GM11168 (cell line): ENCODE data around the gene NCCRP1.
"Not testable (repeated sequence)": the region's sequence is repeated elsewhere in the genome, so short reads cannot be mapped to it uniquely, and the experiment has no call there.

Experiments
- in situ Hi-C: fragments of 300-500 bp; cut with MboI; formaldehyde crosslinking; loops from one replicate; pipeline ENCODE4 v1.12.0; 2022; ENCODE audit warnings: low sequenced_read_pairs; ENCODE audit not compliant: unreplicated experiment

NCCRP1 gene

GRCh38 chr19:39203372-39204341 lies 6.9 kb downstream of the NCCRP1 start, which contains the start of gene SYCN:
Gene SYCN, minus strand, starts transcription at chr19:39204263. Its CDS starts 9 bp downstream, at chr19:39204254.
- in situ Hi-C loops: no loop called here

- in situ Hi-C loops: no loop called here
Observed at GRCh38 chr19:39205449-39205764, 8.6 kb downstream of the NCCRP1 start.

GRCh38 chr19:39206122-39206521 lies 9.4 kb downstream of the NCCRP1 start:
- in situ Hi-C loops: no loop called here

- in situ Hi-C loops: no loop called here
Observed at GRCh38 chr19:39207293-39207836, 10.6 kb downstream of the NCCRP1 start.

GRCh38 chr19:39208175-39208795 lies 11.5 kb downstream of the NCCRP1 start:
- in situ Hi-C loops: no loop called here

GRCh38 chr19:39209196-39209595 lies 12.4 kb downstream of the NCCRP1 start:
- in situ Hi-C loops: no loop called here

GRCh38 chr19:39211731-39212374 lies 15.1 kb downstream of the NCCRP1 start:
- in situ Hi-C loops: no loop called here

GRCh38 chr19:39212375-39212742 lies 15.6 kb downstream of the NCCRP1 start:
- in situ Hi-C loops: no loop called here

- in situ Hi-C loops: not testable (repeated sequence)
Observed at GRCh38 chr19:39215323-39215722, 18.6 kb downstream of the NCCRP1 start.

GRCh38 chr19:39217094-39217493 lies 20.3 kb downstream of the NCCRP1 start:
- in situ Hi-C loops: no loop called here

GRCh38 chr19:39218230-39219007 lies 21.7 kb downstream of the NCCRP1 start:
- in situ Hi-C loops: no loop called here

GRCh38 chr19:39219108-39219507 lies 22.3 kb downstream of the NCCRP1 start:
- in situ Hi-C loops: not testable (repeated sequence)

GRCh38 chr19:39223703-39224279 lies 27.0 kb downstream of the NCCRP1 start:
- in situ Hi-C loops: no loop called here

GRCh38 chr19:39224910-39225309 lies 28.1 kb downstream of the NCCRP1 start:
- in situ Hi-C loops: no loop called here

GRCh38 chr19:39230096-39230764 lies 33.5 kb downstream of the NCCRP1 start:
- in situ Hi-C loops: loop anchor here (5.0 kb wide), 1 partner anchor 87 kb away; no protein-coding TSS in a partner anchor

- in situ Hi-C loops: loop anchor here (5.0 kb wide), 1 partner anchor 85 kb away; no protein-coding TSS in a partner anchor
Observed at GRCh38 chr19:39232708-39233107, 35.9 kb downstream of the NCCRP1 start.

GRCh38 chr19:39236527-39236926 lies 39.8 kb downstream of the NCCRP1 start:
- in situ Hi-C loops: no loop called here

- in situ Hi-C loops: no loop called here
Observed at GRCh38 chr19:39237200-39238184, 40.7 kb downstream of the NCCRP1 start.
